ENCODE results near the gene SETD1A.
A peak's percentile ranks its signal among the peaks of the same experiment; 100 is the strongest.

The SETD1A gene

DNA sequence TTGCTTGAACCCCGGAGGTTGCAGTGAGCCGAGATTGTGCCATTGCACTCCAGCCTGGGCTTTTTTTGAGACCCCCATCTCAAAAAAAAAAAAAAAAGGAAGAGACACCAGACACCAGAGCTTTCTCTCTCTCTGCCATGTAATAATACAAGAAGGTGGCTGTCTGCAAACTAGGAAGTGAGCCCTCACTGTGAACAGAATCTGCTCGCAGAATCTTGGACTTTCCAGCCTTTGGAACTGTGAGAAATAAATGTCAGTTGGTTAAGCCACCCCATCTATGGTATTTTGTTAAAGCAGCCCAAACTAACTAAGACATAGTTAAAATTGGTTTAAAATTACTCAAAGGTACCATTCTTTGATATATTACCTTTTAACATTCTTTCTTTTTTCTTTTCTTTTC, 63.0 kb downstream of the SETD1A start:
- no peak for DNase-seq (ENCODE audit: low read depth in 2 of 2)

DNA sequence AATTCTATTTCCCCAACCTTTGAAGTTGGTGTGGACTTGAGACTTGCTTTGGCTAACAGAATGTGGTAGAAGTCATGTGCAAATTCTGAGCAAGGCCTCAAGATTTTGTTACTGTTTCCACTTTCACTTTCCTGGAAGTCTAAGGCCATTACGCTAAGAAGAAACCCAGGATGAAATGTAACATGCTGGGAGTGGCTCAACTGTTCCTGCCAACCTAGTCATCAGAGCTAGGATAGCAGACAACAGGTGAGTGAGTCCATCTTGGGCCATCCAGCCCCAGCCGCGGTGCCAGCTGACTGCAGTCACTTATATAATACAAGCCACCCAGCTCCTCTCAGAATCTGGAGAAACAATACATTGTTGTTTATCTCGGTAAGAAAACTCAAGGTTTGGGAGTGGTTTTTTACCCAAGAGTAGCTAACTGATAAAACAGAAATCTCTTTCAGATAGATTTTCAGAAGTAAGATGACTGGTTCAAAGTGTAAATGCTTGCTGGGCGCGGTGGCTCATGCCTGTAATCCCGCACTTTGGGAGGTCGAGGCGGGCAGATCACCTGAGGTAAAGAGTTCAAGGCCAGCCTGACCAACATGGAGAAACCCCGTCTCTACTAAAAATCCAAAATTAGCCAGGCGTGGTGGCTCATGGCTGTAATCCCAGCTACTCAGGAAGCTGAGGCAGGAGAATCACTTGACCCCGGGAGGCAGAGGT, 65.1 kb downstream of the SETD1A start:
- no peak for DNase-seq (ENCODE audit: low read depth in 2 of 2)

DNA sequence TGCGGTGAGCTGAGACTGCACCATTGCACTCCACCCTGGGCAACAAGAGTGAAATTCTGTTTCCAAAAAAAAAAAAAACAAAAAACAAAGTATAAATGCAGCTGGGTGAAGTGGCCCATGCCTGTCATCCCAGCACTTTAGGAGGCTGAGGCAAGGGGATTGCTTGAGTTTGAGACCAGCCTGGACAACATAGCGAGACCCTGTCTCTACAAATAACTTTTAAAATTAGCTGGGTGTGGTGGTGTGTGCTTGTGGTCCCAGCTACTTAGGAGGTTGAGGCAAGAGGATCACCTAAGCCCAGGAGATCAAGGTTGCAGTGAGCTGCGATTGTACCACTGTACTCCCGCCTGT, 65.7 kb downstream of the SETD1A start:
- DNase-seq (ENCODE audit: low read depth in 2 of 2) = no peak

- no peak for DNase-seq (ENCODE audit: low read depth in 2 of 2)
Observed at GRCh38 chr16:31023627-31024226, 66.2 kb downstream of the SETD1A start.

GRCh38 chr16:31025339-31025738, 67.8 kb downstream of the SETD1A start:
- no peak for DNase-seq (ENCODE audit: low read depth in 2 of 2)

DNA sequence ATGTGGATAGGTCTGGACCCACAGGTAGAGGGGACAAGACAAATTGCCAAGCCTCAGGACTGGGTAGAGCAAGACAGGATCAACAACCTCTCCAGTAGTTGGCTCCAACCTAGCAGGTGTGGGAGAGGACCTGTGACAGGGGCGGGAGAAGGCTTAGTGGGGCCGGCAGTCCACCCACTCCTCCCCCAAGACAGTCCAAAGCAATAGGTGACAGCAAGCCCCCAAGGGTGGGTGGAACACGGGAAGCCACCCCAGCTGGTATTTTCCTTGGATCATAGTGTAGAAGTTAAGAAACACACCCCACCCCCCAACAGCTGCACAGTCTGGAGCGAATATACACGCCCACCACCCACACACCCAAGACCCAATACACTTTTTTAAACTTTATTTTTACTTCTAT, 71.7 kb downstream of the SETD1A start:
- DNase-seq (ENCODE audit: low read depth in 2 of 2) = no peak

DNA sequence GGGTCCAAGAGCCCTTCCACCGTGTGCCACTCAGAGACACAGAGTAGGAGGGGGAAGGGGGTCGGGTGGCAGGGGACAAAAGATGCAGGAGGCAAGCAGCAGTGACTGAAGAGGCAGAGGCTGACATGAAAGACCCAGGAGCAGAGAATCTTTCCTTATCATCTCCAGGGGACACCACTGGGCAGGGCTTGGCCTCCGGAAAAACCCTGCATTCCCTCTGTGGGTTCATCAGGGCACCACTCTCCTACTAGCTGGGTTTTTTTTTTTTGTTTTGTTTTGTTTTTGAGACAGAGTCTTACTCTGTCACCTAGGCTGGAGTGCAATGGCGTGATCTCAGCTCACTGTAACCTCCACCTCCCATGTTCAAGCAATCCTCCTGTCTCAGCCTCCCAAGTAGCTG, 73.7 kb downstream of the SETD1A start:
- no peak for DNase-seq (ENCODE audit: low read depth in 2 of 2)

- peak; percentile 96 to 97 for DNase-seq (ENCODE audit: low read depth in 2 of 2)
Observed at GRCh38 chr16:31032736-31033708, 75.5 kb downstream of the SETD1A start, which contains the start of gene STX4. Gene STX4, plus strand, starts transcription at chr16:31033558. Its CDS starts 248 bp downstream, at chr16:31033806.

DNA sequence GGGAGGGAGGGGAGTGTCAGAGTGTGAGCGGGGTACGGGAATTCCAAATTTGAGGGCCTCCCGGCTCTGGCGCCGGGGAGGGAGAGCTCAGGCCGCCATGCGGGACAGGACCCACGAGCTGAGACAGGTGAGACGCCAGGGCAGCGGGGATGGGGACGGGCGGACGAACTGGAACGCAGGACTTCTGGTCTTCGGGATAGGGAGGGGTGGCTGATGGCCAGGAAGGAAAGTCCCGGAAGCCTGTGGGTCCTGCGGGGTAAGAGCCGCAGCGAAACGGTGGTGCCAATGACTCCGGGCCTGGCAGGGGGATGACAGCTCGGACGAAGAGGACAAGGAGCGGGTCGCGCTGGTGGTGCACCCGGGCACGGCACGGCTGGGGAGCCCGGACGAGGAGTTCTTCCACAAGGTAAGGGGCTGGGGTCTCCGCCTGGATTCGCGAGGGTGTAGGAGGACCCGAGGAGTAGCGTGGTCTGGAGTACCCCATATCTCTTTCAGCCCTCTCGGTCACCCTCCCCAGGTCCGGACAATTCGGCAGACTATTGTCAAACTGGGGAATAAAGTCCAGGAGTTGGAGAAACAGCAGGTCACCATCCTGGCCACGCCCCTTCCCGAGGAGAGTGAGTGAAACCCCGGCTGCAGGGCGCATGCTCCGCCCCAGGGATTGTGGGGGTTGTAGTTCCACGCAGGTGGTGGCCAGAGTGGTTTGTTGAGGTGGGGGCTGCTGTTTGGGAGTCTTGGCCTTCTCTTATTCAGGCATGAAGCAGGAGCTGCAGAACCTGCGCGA, 76.3 kb downstream of the SETD1A start:
- DNase-seq (ENCODE audit: low read depth in 2 of 2) = peak; percentile 76 to 82
